Ovary (tissue), 9 donors: ENCODE data around the gene ARHGAP21. TPM values are rescaled to one million over a fixed set of nuclear protein-coding genes. Genes with fewer than 3 reads are reported as not detected.
"Not testable (repeated sequence)": the region's sequence is repeated elsewhere in the genome, so short reads cannot be mapped to it uniquely, and the experiment has no call there.

Experiments used
- DNase-seq, 5 donors: peaks; one replicate each; pipeline ENCODE4 v3.0.0-alpha.2; 2019 to 2020
- H3K27ac ChIP-seq, 2 donors: fragments of 200-600 bp; one replicate each; pipeline versions ENCODE4 v1.5.1 to v1.8.0; 2019 to 2022
- H3K27me3 ChIP-seq: fragments of 200-600 bp; one replicate; pipeline ENCODE4 v1.8.0; 2022
- H3K36me3 ChIP-seq: fragments of 200-600 bp; sonication (generic); one replicate; pipeline ENCODE4 v1.5.1; 2019
- H3K4me1 ChIP-seq: one replicate; pipeline ENCODE4 v1.8.1; 2013; ENCODE audit warnings: mild to moderate bottlenecking, moderate library complexity; ENCODE audit not compliant: insufficient read depth
- H3K4me3 ChIP-seq: fragments of 200-600 bp; sonication (generic); one replicate; pipeline ENCODE4 v1.5.1; 2017
- H3K9me3 ChIP-seq, 2 donors: fragments of 200-600 bp in 1 of 2; sonication (generic) in 1 of 2; one replicate each; pipeline versions ENCODE4 v1.5.1 to v1.8.1; 2013 to 2019; ENCODE audit warnings: mild to moderate bottlenecking in 1 of 2, moderate library complexity in 1 of 2
- CTCF ChIP-seq, 3 donors: fragments of 450-650 bp in 2 of 3; fragments of 200-600 bp in 1 of 3; IDR thresholded peaks; one replicate each; pipeline versions ENCODE4 v1.5.1 to v1.8.0; 2016 to 2022; ENCODE audit warnings: antibody characterized with exemption in 3 of 3, mild to moderate bottlenecking in 1 of 3
- EP300 ChIP-seq: sonication (generic); formaldehyde crosslinking; IDR thresholded peaks from one replicate; pipeline ENCODE4 v1.6.1; 2017; ENCODE audit warnings: antibody characterized with exemption
- POLR2A ChIP-seq: fragments of 450-650 bp; IDR thresholded peaks from one replicate; pipeline ENCODE4 v1.6.1; 2017; ENCODE audit warnings: antibody characterized with exemption, mild to moderate bottlenecking, moderate library complexity
- whole genome bisulfite sequencing, 3 donors: extraction: QIAGEN DNeasy Blood & Tissue Kit in 1 of 3; methylation state at CpG; one replicate each; pipeline versions ENCODE4 v1.1.5 to v1.1.7; 2013 to 2017; 5-methylcytosine and 5-hydroxymethylcytosine counted together
- intact Hi-C, 4 donors: fragments of 100-400 bp; cut with DNase I; formaldehyde crosslinking; loops; one replicate each; pipeline versions ENCODE4 v1.11.0 to v1.15.1; 2022 to 2023
- polyA plus RNA-seq, 2 donors: library from polyadenylated mRNA; stranded (reverse); fragments of 200-250 nt in 1 of 2; fragments of 350-450 nt in 1 of 2; fragmentation: Illumina TruSeq in 1 of 2; extraction: RNeasy Lipid Tissue Mini Kit (QIAGEN cat#74804) in 1 of 2; gene quantifications; one replicate each; pipeline ENCODE4 v1.2.3, GENCODE V29; 2013 to 2014
- total RNA-seq, 7 donors: library from RNA; depleted of rRNA in 2 of 7; stranded (reverse); fragments of >200 nt in 2 of 7; fragmentation: NEBNext Ultra II Directional in 3 of 7; extraction: Animal tissue kit (Norgen Biotek cat#: 25700) in 3 of 7; gene quantifications; one replicate each; pipeline versions ENCODE4 v1.1.0 to v1.2.4, GENCODE V29; 2016 to 2023
- donor health status: DM: no; HTN: no; CAD: no; lungs with moderate emphysema.
- donor health status: DM: no; HTN: no; CAD: no.
- donor health status: Bipolar disorder and iron deficiency.
- donor health status: DM: yes; HTN: yes; CAD: no.
- donor health status: DM: no; HTN: no; CAD: no.
- donor health status: DM: yes; HTN: yes; CAD: no.

ARHGAP21 gene
- total and polyA plus RNA-seq, 9 donors = 36.3 to 166 (median 82.6) TPM

DNA sequence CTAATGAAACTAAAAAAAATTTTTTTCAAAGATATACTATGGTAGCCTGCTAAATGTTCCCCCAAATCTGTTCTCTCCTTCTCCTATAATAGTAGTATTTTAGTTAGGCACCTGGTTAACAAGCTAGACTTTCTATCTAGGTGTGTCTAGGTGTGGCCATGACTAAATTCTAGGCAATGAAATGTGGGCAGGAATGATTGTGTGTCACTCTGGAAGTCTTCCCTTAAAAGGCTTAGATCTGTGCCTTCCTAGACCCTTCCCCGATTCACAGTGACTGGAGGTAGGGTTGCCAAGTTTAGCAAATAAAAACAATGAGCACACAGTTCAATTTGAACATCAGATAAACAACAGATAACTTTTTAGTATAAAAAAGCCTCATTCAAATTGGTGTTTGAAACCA is 8.3 kb upstream of the ARHGAP21 start:
- intact Hi-C loops = no loop called here
- Histone ChIP-seq H3K36me3 (no peaks in the 10 kb centered on the region), H3K4me1 (no peaks in the 10 kb centered on the region), H3K9me3 (no peaks in the 10 kb centered on the region), H3K4me3 (no peak overlapping the region), H3K27me3 (no peaks in the 10 kb centered on the region), H3K27ac (no peak overlapping the region)
- TF ChIP-seq POLR2A (no peak), CTCF (IDR thresholded peaks at IDR 0.05) (no peak), EP300 (no peak)
- DNase-seq = no peak
- 82 to 94% (median 85%) methylated on average over 1 of the region's 1 CpG for WGBS, 3 donors

GRCh38 chr10:24730811-24731210 is 7.1 kb upstream of the ARHGAP21 start:
- no peaks in the 10 kb centered on the region for H3K4me1 ChIP-seq
- no peaks in the 10 kb centered on the region for H3K9me3 ChIP-seq
- 44 to 63% (median 59%) methylated on average over 3 of the region's 3 CpGs for WGBS, 3 donors
- DNase-seq = no peak
- intact Hi-C loops = no loop called here
- no peaks in the 10 kb centered on the region for H3K27me3 ChIP-seq
- H3K4me3 ChIP-seq = no peak overlapping the region
- no peaks in the 10 kb centered on the region for H3K36me3 ChIP-seq
- TF ChIP-seq EP300 = no peak
- no peak for TF ChIP-seq POLR2A
- TF ChIP-seq CTCF (IDR thresholded peaks at IDR 0.05) = no peak
- H3K27ac ChIP-seq = no peak overlapping the region

- H3K9me3 ChIP-seq = no peaks in the 10 kb centered on the region
- 82 to 83% (median 82%) methylated on average over 9 of the region's 9 CpGs for whole genome bisulfite sequencing, 3 donors
- no peaks in the 10 kb centered on the region for H3K27me3 ChIP-seq
- no peaks in the 10 kb centered on the region for H3K36me3 ChIP-seq
- no peak for TF ChIP-seq CTCF (IDR thresholded peaks at IDR 0.05)
- TF ChIP-seq EP300 = no peak
- TF ChIP-seq POLR2A = no peak
- DNase-seq = no peak
- no peak overlapping the region for H3K27ac ChIP-seq
- intact Hi-C loops = loop anchor here in 2 of 4 donors (10.0 kb wide), 1 partner anchor 227 kb away; the partner anchor contains the start of gene PRTFDC1 (in 2 of the 2)
- H3K4me1 ChIP-seq = no peaks in the 10 kb centered on the region
- H3K4me3 ChIP-seq = no peak overlapping the region
Observed at GRCh38 chr10:24727786-24728185, 4.1 kb upstream of the ARHGAP21 start.

- H3K9me3 ChIP-seq = no peaks in the 10 kb centered on the region
- no peak for DNase-seq
- no peaks in the 10 kb centered on the region for H3K27me3 ChIP-seq
- H3K4me3 ChIP-seq = no peak overlapping the region
- WGBS, 3 donors = 94 to 97% (median 96%) methylated on average over 5 of the region's 5 CpGs
- intact Hi-C loops = loop anchor here in 2 of 4 donors (10.0 kb wide), 1 partner anchor 228 kb away; the partner anchor contains the start of gene PRTFDC1 (in 2 of the 2)
- TF ChIP-seq CTCF (IDR thresholded peaks at IDR 0.05) (no peak), POLR2A (no peak), EP300 (no peak)
- H3K4me1 ChIP-seq = no peaks in the 10 kb centered on the region
- H3K27ac ChIP-seq = no peak overlapping the region
- H3K36me3 ChIP-seq = no peaks in the 10 kb centered on the region
Observed at GRCh38 chr10:24726626-24727025, 2.9 kb upstream of the ARHGAP21 start.

GRCh38 chr10:24726029-24726428 is 2.3 kb upstream of the ARHGAP21 start:
- not testable (repeated sequence) for H3K36me3 ChIP-seq, H3K4me3 ChIP-seq, H3K4me1 ChIP-seq, H3K27ac ChIP-seq, DNase-seq, H3K27me3 ChIP-seq, H3K9me3 ChIP-seq
- intact Hi-C loops = loop anchor here in 2 of 4 donors (10.0 kb wide), 1 partner anchor 229 kb away; the partner anchor contains the start of gene PRTFDC1 (in 2 of the 2)
- 94 to 98% (median 95%) methylated on average over 5 of the region's 5 CpGs for WGBS, 3 donors
